Measurements from ENCODE around the gene SBNO1.

The SBNO1 gene

DNA sequence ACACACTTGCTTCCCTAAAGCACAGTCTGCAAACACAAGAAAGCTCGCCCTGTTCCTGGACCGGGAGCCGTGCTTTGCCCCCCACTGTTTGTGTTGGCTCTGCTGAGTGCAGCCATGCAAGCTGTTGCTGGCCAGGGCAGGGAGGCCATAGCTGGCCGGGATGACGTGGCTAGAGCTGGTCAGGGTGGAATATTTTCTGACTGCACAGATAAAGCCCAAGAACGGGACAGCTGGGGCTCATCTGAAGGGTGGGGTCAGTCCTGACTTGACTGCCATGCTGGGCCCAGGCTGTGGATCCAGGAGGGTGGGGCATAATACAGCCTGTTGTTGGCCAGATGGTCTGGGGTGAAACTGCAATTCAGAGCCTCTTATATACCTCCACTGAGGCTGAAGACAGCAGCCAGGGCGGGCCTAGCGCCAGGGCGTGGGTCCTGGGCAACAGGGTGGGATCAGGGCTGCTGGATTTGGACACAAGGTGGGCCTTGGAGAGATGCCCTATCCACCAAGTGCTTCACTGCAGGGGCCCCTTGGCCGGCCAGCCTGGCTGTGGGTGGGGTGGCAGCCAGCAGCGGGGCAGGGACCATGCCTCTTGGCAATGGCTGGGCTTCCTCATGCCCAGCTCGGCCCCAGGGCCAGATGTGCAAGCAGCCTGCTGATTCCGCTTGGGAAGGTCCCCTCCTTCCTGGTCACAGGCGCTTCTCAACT, 34.1 kb upstream of the SBNO1 start:
- DNase-seq (ENCODE audit: low read depth): no peak
- no peak overlapping the region for H3K4me3 ChIP-seq (ENCODE audit: low read length)
- TF ChIP-seq, protein P1, sequence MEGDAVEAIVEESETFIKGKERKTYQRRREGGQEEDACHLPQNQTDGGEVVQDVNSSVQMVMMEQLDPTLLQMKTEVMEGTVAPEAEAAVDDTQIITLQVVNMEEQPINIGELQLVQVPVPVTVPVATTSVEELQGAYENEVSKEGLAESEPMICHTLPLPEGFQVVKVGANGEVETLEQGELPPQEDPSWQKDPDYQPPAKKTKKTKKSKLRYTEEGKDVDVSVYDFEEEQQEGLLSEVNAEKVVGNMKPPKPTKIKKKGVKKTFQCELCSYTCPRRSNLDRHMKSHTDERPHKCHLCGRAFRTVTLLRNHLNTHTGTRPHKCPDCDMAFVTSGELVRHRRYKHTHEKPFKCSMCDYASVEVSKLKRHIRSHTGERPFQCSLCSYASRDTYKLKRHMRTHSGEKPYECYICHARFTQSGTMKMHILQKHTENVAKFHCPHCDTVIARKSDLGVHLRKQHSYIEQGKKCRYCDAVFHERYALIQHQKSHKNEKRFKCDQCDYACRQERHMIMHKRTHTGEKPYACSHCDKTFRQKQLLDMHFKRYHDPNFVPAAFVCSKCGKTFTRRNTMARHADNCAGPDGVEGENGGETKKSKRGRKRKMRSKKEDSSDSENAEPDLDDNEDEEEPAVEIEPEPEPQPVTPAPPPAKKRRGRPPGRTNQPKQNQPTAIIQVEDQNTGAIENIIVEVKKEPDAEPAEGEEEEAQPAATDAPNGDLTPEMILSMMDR (conservative IDR thresholded peaks at IDR 0.05; ENCODE audit: low read depth, low read length): no peak

GRCh38 chr12:123398177-123398549, 33.5 kb upstream of the SBNO1 start:
- no peak overlapping the region for H3K4me3 ChIP-seq (ENCODE audit: low read length)
- DNase-seq (ENCODE audit: low read depth): no peak
- TF ChIP-seq, protein P1 (conservative IDR thresholded peaks at IDR 0.05; ENCODE audit: low read depth, low read length): no peak

DNA sequence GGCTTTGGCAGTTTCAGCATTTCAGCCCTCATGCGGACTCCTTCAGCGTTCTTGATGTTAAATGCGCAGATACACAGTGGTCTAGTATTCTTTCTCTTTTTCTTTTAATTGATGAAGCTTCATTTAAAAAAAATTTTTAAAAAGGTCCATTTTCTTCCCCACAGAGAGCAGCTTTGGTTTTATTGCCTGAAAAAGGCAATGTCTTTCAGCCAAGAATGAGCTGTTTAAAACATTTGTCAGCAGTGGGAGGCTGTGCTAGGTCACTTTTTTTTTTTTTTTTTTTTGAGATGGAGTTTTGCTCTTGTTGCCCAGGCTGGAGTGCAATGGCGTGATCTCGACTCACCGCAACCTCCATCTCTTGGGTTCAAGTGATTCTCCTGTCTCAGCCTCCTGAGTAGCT, 32.8 kb upstream of the SBNO1 start:
- no peak overlapping the region for H3K4me3 ChIP-seq (ENCODE audit: low read length)
- DNase-seq (ENCODE audit: low read depth): no peak
- TF ChIP-seq, protein P1 (conservative IDR thresholded peaks at IDR 0.05; ENCODE audit: low read depth, low read length): no peak

DNA sequence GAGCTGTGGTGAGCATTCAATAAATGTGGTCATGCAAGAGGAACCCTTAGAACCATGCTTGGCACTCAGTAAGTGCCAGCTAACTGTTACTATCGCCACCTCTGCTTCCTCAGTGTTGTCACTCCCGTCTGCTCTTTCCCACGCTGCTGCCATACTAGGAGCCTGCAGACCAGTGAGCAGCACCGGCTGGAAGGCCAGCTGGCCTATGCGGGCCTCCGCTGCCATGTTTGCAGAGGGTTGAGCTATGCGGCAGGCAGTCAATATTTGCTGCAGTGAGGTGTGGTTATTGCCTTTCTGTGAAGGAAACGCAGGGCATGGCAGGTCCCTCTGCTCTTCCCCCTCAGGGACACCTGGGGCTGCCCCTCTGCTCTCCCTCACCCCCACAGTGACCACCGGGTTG, 32.3 kb upstream of the SBNO1 start:
- DNase-seq (ENCODE audit: low read depth): no peak
- TF ChIP-seq, protein P1 (conservative IDR thresholded peaks at IDR 0.05; ENCODE audit: low read depth, low read length): no peak
- no peak overlapping the region for H3K4me3 ChIP-seq (ENCODE audit: low read length)

- DNase-seq (ENCODE audit: low read depth): no peak
- no peak overlapping the region for H3K4me3 ChIP-seq (ENCODE audit: low read length)
- TF ChIP-seq, protein P1 (conservative IDR thresholded peaks at IDR 0.05; ENCODE audit: low read depth, low read length): no peak
These were observed 31.9 kb upstream of the SBNO1 start for GRCh38 chr12:123396543-123396942.

DNA sequence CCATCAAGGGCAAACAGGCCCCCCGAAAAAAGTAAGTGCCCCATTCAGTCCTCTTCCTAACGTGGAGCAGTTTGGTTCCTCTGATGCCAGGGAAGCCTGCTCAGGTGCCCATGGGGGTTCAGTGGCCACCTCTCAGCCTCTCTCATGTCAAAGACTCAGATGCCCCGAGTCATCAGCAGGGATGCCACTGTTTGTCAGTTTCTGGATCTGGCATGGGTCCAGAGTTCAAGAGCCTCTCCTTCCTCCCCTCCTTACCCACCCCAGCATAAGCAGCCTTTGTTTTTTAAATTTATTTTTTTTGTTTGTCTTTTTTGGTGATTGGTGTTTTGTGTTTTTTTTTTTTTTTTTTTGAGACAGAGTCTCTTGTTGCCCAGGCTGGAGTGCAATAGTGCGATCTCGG, 30.6 kb upstream of the SBNO1 start:
- TF ChIP-seq, protein P1 (conservative IDR thresholded peaks at IDR 0.05; ENCODE audit: low read depth, low read length): no peak
- no peak for DNase-seq (ENCODE audit: low read depth)
- no peak overlapping the region for H3K4me3 ChIP-seq (ENCODE audit: low read length)

DNA sequence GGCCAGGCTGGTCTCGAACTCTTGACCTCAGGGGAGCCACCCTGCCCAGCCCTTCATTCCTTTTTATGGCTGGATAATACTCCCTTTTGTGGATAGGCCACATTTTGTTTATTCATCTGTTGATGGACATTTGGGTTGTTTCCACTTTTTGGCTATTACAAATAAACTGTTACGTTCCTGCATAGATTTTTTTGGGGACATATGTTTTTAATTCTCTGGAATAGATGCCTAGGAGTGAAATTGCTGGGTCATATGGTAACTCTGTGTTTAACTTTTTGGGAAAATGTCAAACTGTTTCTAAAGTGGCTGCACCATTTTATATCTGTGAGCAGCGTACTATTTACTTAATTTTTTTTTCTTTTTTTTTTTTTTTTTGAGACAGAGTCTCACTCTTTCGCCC, 29.1 kb upstream of the SBNO1 start:
- TF ChIP-seq, protein P1 (conservative IDR thresholded peaks at IDR 0.05; ENCODE audit: low read depth, low read length): no peak
- no peak for DNase-seq (ENCODE audit: low read depth)
- H3K4me3 ChIP-seq (ENCODE audit: low read length): no peak overlapping the region

Data from retinal pigment epithelial cell (primary cell).